ENCODE data around the gene ZBTB32. TPM values are rescaled to one million over a fixed set of nuclear protein-coding genes. Genes with fewer than 3 reads are reported as not detected.

The ZBTB32 gene
- total RNA-seq, 1 donor from 2014 or later: not detected

DNA sequence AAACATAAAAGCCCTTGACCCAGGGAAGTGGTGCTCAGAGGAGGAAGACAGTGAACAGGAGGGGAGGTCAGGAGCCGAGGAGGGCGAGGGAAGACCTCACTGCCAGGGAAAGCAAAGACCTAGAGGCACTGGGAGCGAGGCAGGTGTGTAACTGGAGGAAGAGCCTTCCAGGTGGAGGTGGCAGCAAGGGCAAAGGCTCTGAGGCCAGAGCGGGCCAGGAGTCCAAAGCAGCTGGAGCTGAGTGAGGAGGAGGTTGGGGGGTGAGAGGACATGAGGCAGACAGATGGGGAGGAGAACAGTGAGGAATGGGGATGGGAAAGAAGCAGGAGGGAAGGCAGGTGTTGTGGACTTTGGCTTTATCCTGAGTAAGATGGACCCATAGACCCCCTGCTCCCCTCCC is 34.4 kb upstream of the ZBTB32 start:
- H3K4me1 Mint-ChIP-seq (ENCODE audit: low read depth): peaks cover 8% of the 10 kb centered on the region
- no peaks in the 10 kb centered on the region for H3K9me3 Mint-ChIP-seq (ENCODE audit: low read depth)
- H3K4me3 Mint-ChIP-seq (ENCODE audit: unreplicated experiment): no peak overlapping the region
- no peak for DNase-seq (ENCODE audit: low spot score)
- peaks cover 21% of the 10 kb centered on the region for H3K27me3 Mint-ChIP-seq (ENCODE audit: low read depth)
- H3K36me3 Mint-ChIP-seq (ENCODE audit: low read depth): no peaks in the 10 kb centered on the region
- no peak overlapping the region for H3K27ac Mint-ChIP-seq (ENCODE audit: unreplicated experiment)
- TF ChIP-seq, protein P1, sequence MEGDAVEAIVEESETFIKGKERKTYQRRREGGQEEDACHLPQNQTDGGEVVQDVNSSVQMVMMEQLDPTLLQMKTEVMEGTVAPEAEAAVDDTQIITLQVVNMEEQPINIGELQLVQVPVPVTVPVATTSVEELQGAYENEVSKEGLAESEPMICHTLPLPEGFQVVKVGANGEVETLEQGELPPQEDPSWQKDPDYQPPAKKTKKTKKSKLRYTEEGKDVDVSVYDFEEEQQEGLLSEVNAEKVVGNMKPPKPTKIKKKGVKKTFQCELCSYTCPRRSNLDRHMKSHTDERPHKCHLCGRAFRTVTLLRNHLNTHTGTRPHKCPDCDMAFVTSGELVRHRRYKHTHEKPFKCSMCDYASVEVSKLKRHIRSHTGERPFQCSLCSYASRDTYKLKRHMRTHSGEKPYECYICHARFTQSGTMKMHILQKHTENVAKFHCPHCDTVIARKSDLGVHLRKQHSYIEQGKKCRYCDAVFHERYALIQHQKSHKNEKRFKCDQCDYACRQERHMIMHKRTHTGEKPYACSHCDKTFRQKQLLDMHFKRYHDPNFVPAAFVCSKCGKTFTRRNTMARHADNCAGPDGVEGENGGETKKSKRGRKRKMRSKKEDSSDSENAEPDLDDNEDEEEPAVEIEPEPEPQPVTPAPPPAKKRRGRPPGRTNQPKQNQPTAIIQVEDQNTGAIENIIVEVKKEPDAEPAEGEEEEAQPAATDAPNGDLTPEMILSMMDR (IDR thresholded peaks at IDR 0.05): no peak

DNA sequence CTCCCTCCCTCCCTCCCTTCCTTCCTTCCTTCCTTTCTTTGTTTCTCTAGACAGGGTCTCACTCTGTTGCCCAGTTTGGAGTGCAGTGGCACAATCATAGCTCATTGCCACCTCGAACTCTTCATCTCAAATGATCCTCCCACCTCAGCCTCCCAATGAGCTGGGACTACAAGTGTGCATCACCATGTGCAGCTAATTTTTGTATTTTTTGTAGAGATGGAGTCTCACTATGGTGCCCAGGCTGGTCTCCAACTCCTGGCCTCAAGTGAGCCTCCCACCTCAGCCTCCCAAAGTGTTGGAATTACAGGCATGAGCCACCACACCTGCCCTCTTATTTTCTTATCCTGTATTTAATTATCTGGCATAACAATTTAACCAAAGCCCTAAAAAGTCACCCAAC is 33.7 kb upstream of the ZBTB32 start:
- H3K4me1 Mint-ChIP-seq (ENCODE audit: low read depth): peaks cover 8% of the 10 kb centered on the region
- H3K27ac Mint-ChIP-seq (ENCODE audit: unreplicated experiment): no peak overlapping the region
- no peak for DNase-seq (ENCODE audit: low spot score)
- no peak overlapping the region for H3K4me3 Mint-ChIP-seq (ENCODE audit: unreplicated experiment)
- H3K9me3 Mint-ChIP-seq (ENCODE audit: low read depth): no peaks in the 10 kb centered on the region
- H3K36me3 Mint-ChIP-seq (ENCODE audit: low read depth): no peaks in the 10 kb centered on the region
- H3K27me3 Mint-ChIP-seq (ENCODE audit: low read depth): peaks cover 21% of the 10 kb centered on the region
- TF ChIP-seq, protein P1 (IDR thresholded peaks at IDR 0.05): no peak

DNA sequence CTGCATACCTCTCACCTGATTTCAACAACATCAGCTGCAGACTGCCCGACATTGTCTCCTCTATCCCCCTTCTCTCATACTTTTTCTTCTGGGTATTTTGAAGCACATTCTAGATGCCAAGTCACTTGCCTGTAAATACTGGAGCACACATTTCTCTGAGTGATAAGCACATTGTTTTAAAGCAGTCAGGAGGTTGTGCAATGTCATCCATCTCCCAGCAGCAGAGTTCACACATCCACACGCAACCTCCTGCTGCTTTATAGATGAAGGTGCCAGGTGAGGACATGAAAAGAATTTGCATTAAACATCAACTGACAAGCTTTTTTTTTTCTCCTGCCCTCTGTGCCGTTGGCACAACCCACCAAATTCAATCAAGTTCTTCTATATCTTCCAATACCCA is 32.5 kb upstream of the ZBTB32 start:
- H3K4me1 Mint-ChIP-seq (ENCODE audit: low read depth): peaks cover 8% of the 10 kb centered on the region
- H3K9me3 Mint-ChIP-seq (ENCODE audit: low read depth): no peaks in the 10 kb centered on the region
- no peak overlapping the region for H3K27ac Mint-ChIP-seq (ENCODE audit: unreplicated experiment)
- DNase-seq (ENCODE audit: low spot score): no peak
- TF ChIP-seq, protein P1 (IDR thresholded peaks at IDR 0.05): no peak
- no peaks in the 10 kb centered on the region for H3K36me3 Mint-ChIP-seq (ENCODE audit: low read depth)
- no peak overlapping the region for H3K4me3 Mint-ChIP-seq (ENCODE audit: unreplicated experiment)
- H3K27me3 Mint-ChIP-seq (ENCODE audit: low read depth): peaks cover 25% of the 10 kb centered on the region

DNA sequence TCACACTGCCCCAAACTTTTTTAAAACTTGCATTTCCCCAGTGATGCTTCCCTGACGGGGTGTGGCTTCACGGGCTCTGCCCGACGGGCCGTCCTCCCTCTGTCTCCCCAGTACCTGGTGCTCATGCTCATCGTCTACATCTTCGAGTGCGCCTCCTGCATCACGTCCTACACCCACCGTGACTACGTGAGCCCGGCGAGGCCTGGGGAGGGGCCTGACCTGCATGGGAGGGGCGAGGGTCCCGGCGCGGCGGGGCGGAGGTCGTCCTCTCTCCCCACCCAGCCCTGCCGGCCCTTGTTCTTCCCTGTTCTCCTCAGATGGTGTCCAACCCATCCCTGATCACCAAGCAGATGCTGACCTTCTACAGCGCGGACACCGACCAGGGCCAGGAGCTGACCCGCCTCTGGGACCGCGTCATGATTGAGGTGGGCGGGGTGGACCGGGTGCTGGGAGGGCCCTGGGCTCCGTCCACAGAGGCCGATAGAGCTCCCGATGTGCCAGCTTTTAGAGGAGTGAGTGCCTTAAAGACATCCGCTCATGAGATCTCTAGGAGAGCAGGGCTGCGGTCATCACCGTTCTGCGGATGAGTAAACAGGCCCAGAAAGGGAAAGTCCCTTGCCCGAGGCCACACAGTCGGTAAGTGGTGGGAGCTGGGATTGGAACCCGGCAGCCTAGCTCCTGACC is 31.1 kb upstream of the ZBTB32 start:
- TF ChIP-seq, protein P1 (IDR thresholded peaks at IDR 0.05): no peak
- no peaks in the 10 kb centered on the region for H3K36me3 Mint-ChIP-seq (ENCODE audit: low read depth)
- peak overlapping the region; percentile 75 for H3K4me3 Mint-ChIP-seq (ENCODE audit: unreplicated experiment)
- peaks cover 8% of the 10 kb centered on the region for H3K4me1 Mint-ChIP-seq (ENCODE audit: low read depth)
- H3K27me3 Mint-ChIP-seq (ENCODE audit: low read depth): peaks cover 29% of the 10 kb centered on the region
- H3K27ac Mint-ChIP-seq (ENCODE audit: unreplicated experiment): peak overlapping the region; percentile 36
- DNase-seq (ENCODE audit: low spot score): no peak
- no peaks in the 10 kb centered on the region for H3K9me3 Mint-ChIP-seq (ENCODE audit: low read depth)

DNA sequence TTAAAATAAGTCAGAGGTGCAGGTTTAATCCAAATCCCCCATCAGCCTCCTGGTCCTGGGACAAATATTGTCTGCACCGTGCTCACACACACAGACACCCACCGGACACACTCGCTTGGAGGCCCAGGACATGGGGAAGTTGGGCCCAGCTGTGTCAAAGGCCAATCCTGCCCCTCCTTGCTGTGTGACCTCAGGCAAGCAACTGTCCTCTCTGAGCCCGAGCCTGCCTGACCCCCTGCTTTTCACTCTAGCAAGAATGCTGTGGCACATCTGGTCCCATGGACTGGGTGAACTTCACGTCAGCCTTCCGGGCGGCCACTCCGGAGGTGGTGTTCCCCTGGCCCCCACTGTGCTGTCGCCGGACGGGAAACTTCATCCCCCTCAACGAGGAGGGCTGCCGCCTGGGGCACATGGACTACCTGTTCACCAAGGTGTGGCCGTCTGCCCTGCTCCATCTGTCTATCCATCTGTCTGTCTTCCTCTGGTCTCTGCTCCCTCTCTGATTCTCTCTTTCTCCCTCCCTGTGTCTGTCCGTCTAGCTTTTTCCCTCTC is 28.7 kb upstream of the ZBTB32 start:
- no peak for DNase-seq (ENCODE audit: low spot score)
- H3K27ac Mint-ChIP-seq (ENCODE audit: unreplicated experiment): no peak overlapping the region
- H3K27me3 Mint-ChIP-seq (ENCODE audit: low read depth): peaks cover 18% of the 10 kb centered on the region
- H3K9me3 Mint-ChIP-seq (ENCODE audit: low read depth): no peaks in the 10 kb centered on the region
- H3K4me3 Mint-ChIP-seq (ENCODE audit: unreplicated experiment): no peak overlapping the region
- no peaks in the 10 kb centered on the region for H3K36me3 Mint-ChIP-seq (ENCODE audit: low read depth)
- TF ChIP-seq, protein P1 (IDR thresholded peaks at IDR 0.05): no peak
- H3K4me1 Mint-ChIP-seq (ENCODE audit: low read depth): peaks cover 8% of the 10 kb centered on the region

All from chondrocyte (in vitro differentiated cells).